ENCODE data around the gene CYB561D2. TPM values are rescaled to one million over a fixed set of nuclear protein-coding genes. Genes with fewer than 3 reads are reported as not detected.

Gene CYB561D2
- total and polyA plus RNA-seq, 2 of the 13 experiments (the other 11 are each of a cell fraction or from before 2014, with no cell fraction given): 11.1 to 17.2 TPM

- TF ChIP-seq FOXP4 (CRISPR knock-in tag; IDR thresholded peaks at IDR 0.05) (peak; percentile 32; the same call in 1 of the 2 replicates), SAP130 (CRISPR knock-in tag; IDR thresholded peaks at IDR 0.05; ENCODE audit: low read depth) (peak; percentile 73), KLF12 (CRISPR knock-in tag; IDR thresholded peaks at IDR 0.05; ENCODE audit: borderline replicate concordance) (peak; percentile 35; the same call in 1 of the 2 replicates), ZC3H13 (CRISPR knock-in tag; IDR thresholded peaks at IDR 0.05) (no peak), ZNF564 (CRISPR knock-in tag; IDR thresholded peaks at IDR 0.05) (no peak), ZNF354B (CRISPR knock-in tag; IDR thresholded peaks at IDR 0.05) (no peak), ZNF281 (CRISPR knock-in tag; IDR thresholded peaks at IDR 0.05; ENCODE audit: borderline replicate concordance) (0 out of 2 replicates have a peak, but pooled peaks have one; percentile 19), TBP (CRISPR knock-in tag; IDR thresholded peaks at IDR 0.05) (peak; percentile 96; the same call in 1 of the 2 replicates), DNMT1 (CRISPR knock-in tag; IDR thresholded peaks at IDR 0.05) (peak; percentile 58; the same call in 1 of the 2 replicates), RORA (CRISPR knock-in tag; IDR thresholded peaks at IDR 0.05) (no peak), ZNF75D (CRISPR knock-in tag; IDR thresholded peaks at IDR 0.05; ENCODE audit: borderline replicate concordance) (no peak), SALL2 (CRISPR knock-in tag; IDR thresholded peaks at IDR 0.05) (0 out of 2 replicates have a peak, but pooled peaks have one; percentile 41), ZNF605 (CRISPR knock-in tag; IDR thresholded peaks at IDR 0.05) (peak; percentile 92), NCOA5 (CRISPR knock-in tag; IDR thresholded peaks at IDR 0.05) (no peak), ZNF724P (CRISPR knock-in tag; IDR thresholded peaks at IDR 0.05; ENCODE audit: borderline replicate concordance) (peak; percentile 79; the same call in 1 of the 2 replicates), SAFB2 (CRISPR knock-in tag; IDR thresholded peaks at IDR 0.05; ENCODE audit: borderline replicate concordance, low read depth) (peak; percentile 85; the same call in 1 of the 2 replicates), ARID2 (CRISPR knock-in tag; IDR thresholded peaks at IDR 0.05; ENCODE audit: borderline replicate concordance) (no peak), HDAC2 (CRISPR knock-in tag; IDR thresholded peaks at IDR 0.05) (peak; percentile 53; the same call in 1 of the 2 replicates), ZNF101 (CRISPR knock-in tag; IDR thresholded peaks at IDR 0.05; ENCODE audit: borderline replicate concordance, low read depth) (0 out of 2 replicates have a peak, but pooled peaks have one; percentile 29), ZNF841 (CRISPR knock-in tag; IDR thresholded peaks at IDR 0.05; ENCODE audit: borderline replicate concordance) (no peak), NR0B2 (CRISPR knock-in tag; IDR thresholded peaks at IDR 0.05) (peak; percentile 48; the same call in 1 of the 2 replicates), ZFP37 (CRISPR knock-in tag; IDR thresholded peaks at IDR 0.05; ENCODE audit: borderline replicate concordance) (no peak), HHEX (CRISPR knock-in tag; IDR thresholded peaks at IDR 0.05) (no peak), FOXJ3 (CRISPR knock-in tag; IDR thresholded peaks at IDR 0.05; ENCODE audit: borderline replicate concordance) (no peak), PHF20 (CRISPR knock-in tag; IDR thresholded peaks at IDR 0.05) (peak; percentile 74)
These were observed 8.5 kb downstream of the CYB561D2 start, which contains the start of gene TMEM115 (continued) for GRCh38 chr3:50358911-50359759.
